SK-N-SH (cell line): Measurements from ENCODE around the gene MAPRE2.

Source experiments
- CHD2 ChIP-seq: fragments of 150-350 bp; IDR thresholded peaks from 2 replicates; pipeline ENCODE4 v1.6.1; 2018; ENCODE audit warnings: low read length; ENCODE audit not compliant: partially characterized antibody
- CTCF ChIP-seq: fragments of 200-600 bp; sonication (generic); IDR thresholded peaks from 2 replicates; pipeline ENCODE4 v1.6.1; 2017; ENCODE audit warnings: antibody characterized with exemption, mild to moderate bottlenecking, moderate library complexity
- EP300 ChIP-seq, 2 experiments: IDR thresholded peaks; 2 replicates each; pipeline versions ENCODE4 v1.4.0 to v1.6.1; 2012; ENCODE audit warnings: borderline replicate concordance in 1 of 2, low read depth in 1 of 2, low read length in 1 of 2
- FOXJ3 ChIP-seq: sonication (generic); formaldehyde crosslinking; IDR thresholded peaks from 2 replicates; pipeline ENCODE4 v1.5.1; 2020; ENCODE audit warnings: mild to moderate bottlenecking, missing genetic modification reagents
- MXI1 ChIP-seq: IDR thresholded peaks from 2 replicates; pipeline ENCODE4 v1.6.1; 2012; ENCODE audit warnings: mild to moderate bottlenecking, low read depth, low read length, improper control_type of control experiment
- POLR2AphosphoS5 ChIP-seq: IDR thresholded peaks from 2 replicates; pipeline ENCODE4 v1.6.1; 2012; ENCODE audit warnings: low read depth, low read length
- TF ChIP-seq, protein P1 (sequence below): fragments of 150-350 bp; IDR thresholded peaks from 2 replicates; pipeline ENCODE4 v1.6.1; 2017; ENCODE audit warnings: antibody characterized with exemption, low read length, low read depth, borderline replicate concordance

- TF ChIP-seq CTCF: no peak
- no peak for TF ChIP-seq CHD2
- TF ChIP-seq FOXJ3 (CRISPR knock-in tag): no peak
- no peak for TF ChIP-seq POLR2AphosphoS5
- TF ChIP-seq MXI1: no peak
- no peak for TF ChIP-seq EP300 (IDR thresholded peaks at IDR 0.05; ENCODE audit: borderline replicate concordance in 1 of 2, low read depth in 1 of 2, low read length in 1 of 2)
- TF ChIP-seq, protein P1, sequence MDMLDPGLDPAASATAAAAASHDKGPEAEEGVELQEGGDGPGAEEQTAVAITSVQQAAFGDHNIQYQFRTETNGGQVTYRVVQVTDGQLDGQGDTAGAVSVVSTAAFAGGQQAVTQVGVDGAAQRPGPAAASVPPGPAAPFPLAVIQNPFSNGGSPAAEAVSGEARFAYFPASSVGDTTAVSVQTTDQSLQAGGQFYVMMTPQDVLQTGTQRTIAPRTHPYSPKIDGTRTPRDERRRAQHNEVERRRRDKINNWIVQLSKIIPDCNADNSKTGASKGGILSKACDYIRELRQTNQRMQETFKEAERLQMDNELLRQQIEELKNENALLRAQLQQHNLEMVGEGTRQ: no peak
Observed at GRCh38 chr18:35116784-35117318, 75.6 kb downstream of the MAPRE2 start.
